HEK293T (cell line): ENCODE measurements around the gene PFKL.

Experiments
- CTCF ChIA-PET: fragments of 350-600 bp; formaldehyde crosslinking; extraction: SDS; loops from one replicate; lab custom pipeline; 2021; ENCODE audit warnings: antibody characterized with exemption, inconsistent platforms; lab: Yijun Ruan, JAX
- POLR2A ChIA-PET: fragments of 350-600 bp; formaldehyde crosslinking; extraction: SDS; loops from one replicate; lab custom pipeline; 2020; ENCODE audit warnings: antibody characterized with exemption, inconsistent platforms; lab: Yijun Ruan, JAX
- DNase-seq: peaks from one replicate; pipeline ENCODE4 v3.0.0; 2012; ENCODE audit warnings: mixed read lengths; ENCODE audit errors: extremely low spot score
- ARNT ChIP-seq: fragments of 450-650 bp; IDR thresholded peaks from 2 replicates; pipeline ENCODE4 v1.6.1; 2017; ENCODE audit warnings: mild to moderate bottlenecking
- BHLHE40 ChIP-seq: fragments of 450-650 bp; IDR thresholded peaks from 2 replicates; pipeline ENCODE4 v1.6.1; 2016; ENCODE audit warnings: mild to moderate bottlenecking, moderate library complexity, borderline replicate concordance
- CTBP1 ChIP-seq: fragments of 450-650 bp; IDR thresholded peaks from 2 replicates; pipeline ENCODE4 v1.6.1; 2016; ENCODE audit warnings: borderline replicate concordance
- ELF4 ChIP-seq: fragments of 450-650 bp; IDR thresholded peaks from 2 replicates; pipeline ENCODE4 v1.6.1; 2017; ENCODE audit warnings: antibody characterized with exemption
- FOXA1 ChIP-seq: fragments of 450-650 bp; IDR thresholded peaks from 2 replicates; pipeline ENCODE4 v1.6.1; 2016; ENCODE audit warnings: mild to moderate bottlenecking
- FOXK2 ChIP-seq: fragments of 450-650 bp; IDR thresholded peaks from 2 replicates; pipeline ENCODE4 v1.6.1; 2016; ENCODE audit warnings: mild to moderate bottlenecking
- FOXM1 ChIP-seq: fragments of 450-650 bp; IDR thresholded peaks from 2 replicates; pipeline ENCODE4 v1.6.1; 2017; ENCODE audit warnings: mild to moderate bottlenecking, borderline replicate concordance
- HDGF ChIP-seq: fragments of 450-650 bp; IDR thresholded peaks from 2 replicates; pipeline ENCODE4 v1.6.1; 2017; ENCODE audit warnings: antibody characterized with exemption, borderline replicate concordance
- L3MBTL2 ChIP-seq: fragments of 450-650 bp; conservative IDR thresholded peaks from 2 replicates; pipeline ENCODE4 v1.6.1; 2016; ENCODE audit warnings: mild to moderate bottlenecking
- LEF1 ChIP-seq: fragments of 450-650 bp; IDR thresholded peaks from 2 replicates; pipeline ENCODE4 v1.6.1; 2017; ENCODE audit warnings: mild to moderate bottlenecking, borderline replicate concordance
- NFRKB ChIP-seq: fragments of 450-650 bp; IDR thresholded peaks from 2 replicates; pipeline ENCODE4 v1.6.1; 2016; ENCODE audit warnings: mild to moderate bottlenecking, moderate library complexity
- PKNOX1 ChIP-seq: fragments of 450-650 bp; IDR thresholded peaks from 2 replicates; pipeline ENCODE4 v1.6.1; 2016
- SP1 ChIP-seq: fragments of 450-650 bp; IDR thresholded peaks from 2 replicates; pipeline ENCODE4 v1.6.1; 2017
- SUZ12 ChIP-seq: fragments of 450-650 bp; IDR thresholded peaks from 2 replicates; pipeline ENCODE4 v1.6.1; 2016; ENCODE audit warnings: mild to moderate bottlenecking
- TARDBP ChIP-seq: fragments of 450-650 bp; IDR thresholded peaks from 2 replicates; pipeline ENCODE4 v1.6.1; 2016
- ZNF384 ChIP-seq: fragments of 450-650 bp; IDR thresholded peaks from 2 replicates; pipeline ENCODE4 v1.6.1; 2016

Gene PFKL

GRCh38 chr21:44344541-44345183, 44.8 kb downstream of the PFKL start:
- TF ChIP-seq ARNT (no peak), BHLHE40 (no peak), ELF4 (no peak), FOXA1 (no peak), FOXK2 (no peak), HDGF (no peak), SP1 (no peak), L3MBTL2 (no peak), SUZ12 (no peak), NFRKB (no peak), PKNOX1 (no peak), LEF1 (no peak), TARDBP (no peak)
- DNase-seq, result no peak
- ChIA-PET POLR2A (no interaction called here), CTCF (no interaction called here)

GRCh38 chr21:44345495-44345894, 45.6 kb downstream of the PFKL start:
- TF ChIP-seq SP1, result no peak
- no peak for TF ChIP-seq LEF1
- no peak for TF ChIP-seq BHLHE40
- no peak for TF ChIP-seq ELF4
- no peak for TF ChIP-seq CTBP1
- TF ChIP-seq TARDBP, result no peak

GRCh38 chr21:44347911-44348451, 48.1 kb downstream of the PFKL start:
- no peak for TF ChIP-seq FOXM1
- no peak for TF ChIP-seq ELF4
- TF ChIP-seq CTBP1, result no peak
- TF ChIP-seq HDGF, result no peak
- TF ChIP-seq BHLHE40, result no peak
- no peak for TF ChIP-seq SP1
- no peak for TF ChIP-seq ZNF384
- TF ChIP-seq L3MBTL2, result no peak
- TF ChIP-seq TARDBP, result no peak
- no peak for TF ChIP-seq NFRKB
- TF ChIP-seq FOXA1, result no peak
- no peak for TF ChIP-seq ARNT
- TF ChIP-seq PKNOX1, result no peak
- TF ChIP-seq SUZ12, result no peak
- TF ChIP-seq FOXK2, result no peak
- no peak for TF ChIP-seq LEF1
- POLR2A ChIA-PET, result no interaction called here
- CTCF ChIA-PET, result no interaction called here
- no peak for DNase-seq

More at GRCh38 chr21:44345495-44345894, 45.6 kb downstream of the PFKL start:
- no peak for DNase-seq
- ChIA-PET POLR2A (no interaction called here), CTCF (no interaction called here)

GRCh38 chr21:44348861-44349260, 49.0 kb downstream of the PFKL start:
- DNase-seq, result no peak
- POLR2A ChIA-PET, result no interaction called here
- CTCF ChIA-PET, result no interaction called here

GRCh38 chr21:44349416-44349846, 49.6 kb downstream of the PFKL start:
- no peak for DNase-seq
- TF ChIP-seq SUZ12 (no peak), TARDBP (no peak), ZNF384 (no peak), BHLHE40 (no peak), PKNOX1 (no peak), SP1 (no peak), HDGF (no peak), FOXK2 (no peak), NFRKB (no peak), CTBP1 (no peak), FOXA1 (no peak), FOXM1 (no peak), L3MBTL2 (no peak), ELF4 (no peak), ARNT (no peak)
- ChIA-PET CTCF (no interaction called here), POLR2A (no interaction called here)

More at GRCh38 chr21:44348861-44349260, 49.0 kb downstream of the PFKL start:
- TF ChIP-seq FOXA1, result no peak
- no peak for TF ChIP-seq FOXK2
- no peak for TF ChIP-seq PKNOX1
- TF ChIP-seq SP1, result no peak
- TF ChIP-seq ARNT, result no peak
- no peak for TF ChIP-seq BHLHE40
- TF ChIP-seq ZNF384, result no peak
- no peak for TF ChIP-seq NFRKB
- TF ChIP-seq LEF1, result no peak
- no peak for TF ChIP-seq HDGF
- no peak for TF ChIP-seq L3MBTL2
- no peak for TF ChIP-seq FOXM1
